Astrocyte (in vitro differentiated cells and primary cell): ENCODE data around the gene SARNP.

ENCODE experiments used
- CTCF ChIP-seq: IDR thresholded peaks from 2 replicates; pipeline ENCODE4 v1.5.1; 2011; ENCODE audit warnings: low read depth, mild to moderate bottlenecking, inconsistent platforms, low read length, moderate library complexity; ENCODE audit not compliant: insufficient read depth
- EZH2 ChIP-seq: IDR thresholded peaks from 2 replicates; pipeline ENCODE4 v1.6.1; 2012; ENCODE audit warnings: mild to moderate bottlenecking, low read length, inconsistent platforms; ENCODE audit not compliant: insufficient read depth

GRCh38 chr12:55844961-55845360 lies 27.4 kb upstream of the SARNP start:
- TF ChIP-seq EZH2 (no peak), CTCF (no peak)
